PFSK-1 (cell line): ENCODE data around the gene MPEG1.

Experiments
- FOXP2 ChIP-seq: optimal IDR thresholded peaks from 2 replicates; pipeline ENCODE3; 2011; ENCODE audit warnings: borderline replicate concordance, control low read depth, inconsistent platforms; ENCODE audit not compliant: insufficient read depth; ENCODE audit errors: extremely low read length, extremely low read depth
- POLR2AphosphoS5 ChIP-seq: IDR thresholded peaks from 2 replicates; pipeline ENCODE4 v1.6.1; 2012; ENCODE audit warnings: low read depth, mild to moderate bottlenecking, control low read depth, low read length, moderate library complexity
- REST ChIP-seq, 2 experiments: IDR thresholded peaks; 2 replicates each; pipeline versions ENCODE4 v1.6.1 to v1.8.0; 2011 to 2012; ENCODE audit warnings: low read depth in 2 of 2, low read length in 2 of 2, control low read depth in 1 of 2, inconsistent platforms in 1 of 2, mild to moderate bottlenecking in 1 of 2, moderate library complexity in 1 of 2; ENCODE audit not compliant: insufficient read depth in 1 of 2
- SIN3A ChIP-seq: IDR thresholded peaks from 2 replicates; pipeline ENCODE4 v1.6.1; 2012; ENCODE audit warnings: mild to moderate bottlenecking, low read length, moderate library complexity, borderline replicate concordance; ENCODE audit not compliant: insufficient read depth
- TAF1 ChIP-seq: IDR thresholded peaks from 2 replicates; pipeline ENCODE4 v1.6.1; 2012; ENCODE audit warnings: low read length, control low read depth, borderline replicate concordance; ENCODE audit not compliant: insufficient read depth

Gene MPEG1

DNA sequence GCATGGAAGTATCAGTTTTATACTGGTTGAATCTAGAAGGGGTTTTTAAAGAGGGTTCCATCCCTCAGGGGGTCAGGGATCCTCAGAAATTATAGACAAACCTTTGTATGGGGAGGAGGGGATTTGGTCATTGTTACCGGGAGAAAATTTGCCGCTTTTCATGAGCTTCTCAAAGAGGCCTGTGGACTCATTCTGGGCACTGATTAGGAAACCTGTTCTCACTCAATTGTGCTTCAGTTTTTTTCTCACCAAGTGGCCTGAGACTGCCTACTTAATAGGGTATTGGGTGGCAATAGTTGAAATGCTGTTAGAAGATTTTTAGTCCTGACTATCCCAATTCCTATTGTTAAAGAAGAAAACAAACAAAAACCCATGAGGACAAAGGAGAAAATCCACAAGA, 14.0 kb downstream of the MPEG1 start:
- no peak for TF ChIP-seq FOXP2

DNA sequence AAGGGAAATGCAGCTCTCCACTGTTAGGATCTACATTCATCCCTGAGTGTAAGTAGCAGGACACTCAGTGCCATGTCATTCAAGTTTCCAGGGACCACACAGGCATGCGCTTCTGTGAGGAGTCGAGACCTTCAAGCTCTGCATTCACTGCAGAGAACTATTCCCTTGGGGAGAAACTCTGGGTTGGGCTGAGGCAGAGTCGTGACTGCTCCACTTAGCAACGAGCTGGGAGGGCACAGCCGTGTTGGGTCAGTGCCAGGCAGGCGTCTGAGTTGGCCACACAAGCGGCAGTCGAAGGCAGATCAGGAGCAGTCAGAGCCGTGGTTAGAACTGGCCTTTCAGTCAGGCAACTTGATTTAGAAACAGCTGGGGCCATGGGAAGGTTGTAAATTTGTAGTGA, 14.7 kb downstream of the MPEG1 start:
- TF ChIP-seq REST (IDR thresholded peaks at IDR 0.05; ENCODE audit: insufficient read depth in 1 of 2, low read depth in 2 of 2, low read length in 2 of 2) (no peak), FOXP2 (no peak), SIN3A (no peak), POLR2AphosphoS5 (no peak), TAF1 (no peak)

DNA sequence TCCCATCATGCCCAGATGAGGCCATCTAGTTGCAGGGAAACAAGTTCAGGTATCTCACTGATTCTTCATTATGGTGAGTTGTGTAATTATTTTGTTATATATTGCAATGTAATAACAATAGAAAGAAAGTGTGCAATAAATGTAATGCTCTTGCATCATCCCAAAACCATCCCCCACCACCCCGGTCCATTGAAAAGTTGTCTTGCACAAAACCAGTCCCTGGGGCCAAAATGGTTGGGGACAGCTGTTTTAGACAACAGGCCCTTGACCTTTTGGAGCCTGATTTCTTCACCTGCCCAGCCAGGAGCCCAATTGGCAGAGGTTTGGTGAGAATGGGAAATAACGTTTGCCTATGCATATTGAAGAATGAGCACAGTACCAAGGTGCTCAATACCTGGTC, 15.9 kb downstream of the MPEG1 start:
- TF ChIP-seq TAF1 (no peak), POLR2AphosphoS5 (no peak), SIN3A (no peak), REST (IDR thresholded peaks at IDR 0.05; ENCODE audit: insufficient read depth in 1 of 2, low read depth in 2 of 2, low read length in 2 of 2) (no peak), FOXP2 (no peak)

DNA sequence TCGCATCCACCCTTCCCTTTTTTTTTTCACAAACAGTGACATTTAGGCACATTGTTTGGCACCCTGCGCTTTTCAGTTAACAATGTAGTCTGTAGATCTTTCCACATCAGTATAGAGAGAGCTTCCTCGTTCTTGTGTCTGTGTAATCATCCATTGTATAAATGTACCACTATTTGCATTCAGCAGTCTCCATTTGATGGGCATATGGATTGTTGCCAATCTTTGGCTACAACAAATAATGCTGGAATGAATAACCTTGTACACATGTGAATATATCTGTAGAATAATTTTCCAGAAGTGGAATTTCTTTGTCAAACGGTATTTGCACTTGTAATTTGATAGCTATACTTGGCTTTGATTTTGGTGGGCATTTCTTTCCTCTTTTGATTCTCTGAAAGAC, 17.1 kb downstream of the MPEG1 start:
- no peak for TF ChIP-seq TAF1
- TF ChIP-seq SIN3A, result no peak
- TF ChIP-seq REST (IDR thresholded peaks at IDR 0.05; ENCODE audit: insufficient read depth in 1 of 2, low read depth in 2 of 2, low read length in 2 of 2), result no peak
- no peak for TF ChIP-seq POLR2AphosphoS5
- no peak for TF ChIP-seq FOXP2

DNA sequence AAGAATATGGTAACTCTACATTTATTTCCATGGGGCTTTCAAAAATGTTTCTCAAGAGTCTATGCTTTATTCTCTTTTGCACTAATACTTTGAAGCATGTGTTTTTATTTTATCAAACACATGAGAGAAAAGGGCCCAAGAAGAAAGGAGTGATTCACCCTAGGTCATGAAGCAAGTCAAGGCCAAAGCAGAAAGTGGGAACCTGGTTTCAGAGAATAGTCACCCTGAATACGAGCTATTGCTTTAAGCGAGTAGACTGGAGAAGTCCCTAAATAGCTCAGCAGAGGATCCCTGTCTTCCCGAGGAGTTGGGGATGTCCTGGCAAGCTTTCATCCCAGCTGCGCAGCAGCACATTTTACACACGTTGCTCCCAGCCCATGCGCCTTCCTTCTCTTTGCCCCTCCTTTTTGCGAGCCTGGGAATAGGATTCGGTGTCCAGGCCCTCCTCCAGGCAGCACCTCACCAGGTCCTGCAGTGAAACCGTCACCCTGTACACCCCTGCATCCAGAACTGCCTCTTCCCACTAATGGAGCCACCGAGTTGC, 19.1 kb downstream of the MPEG1 start:
- TF ChIP-seq SIN3A (no peak), POLR2AphosphoS5 (no peak), REST (IDR thresholded peaks at IDR 0.05; ENCODE audit: insufficient read depth in 1 of 2, low read depth in 2 of 2, low read length in 2 of 2) (no peak), TAF1 (no peak), FOXP2 (no peak)
